A549 (cell line): ENCODE data around the gene ZNF571.

ENCODE experiments used
- CBX8 ChIP-seq: fragments of 200-600 bp; sonication (generic); IDR thresholded peaks from 2 replicates; pipeline ENCODE4 v1.6.1; 2016
- CTCF ChIP-seq: fragments of >200 bp; sonication (Bioruptor Twin); formaldehyde crosslinking; IDR thresholded peaks from 3 replicates; pipeline ENCODE4 v1.5.1; 2016
- EP300 ChIP-seq, 2 experiments: fragments of >200 bp; sonication (Bioruptor Twin); formaldehyde crosslinking; IDR thresholded peaks; 2 replicates in 1 of 2; 3 replicates in 1 of 2; pipeline ENCODE4 v1.6.1; 2016 to 2017
- HDAC2 ChIP-seq: fragments of 200-600 bp; sonication (generic); IDR thresholded peaks from 2 replicates; pipeline ENCODE4 v1.6.1; 2016
- KDM5A ChIP-seq: fragments of 200-600 bp; sonication (generic); IDR thresholded peaks from 2 replicates; pipeline ENCODE4 v1.6.1; 2016; ENCODE audit warnings: antibody characterized with exemption, mild to moderate bottlenecking
- POLR2A ChIP-seq: IDR thresholded peaks from 2 replicates; pipeline ENCODE4 v1.6.1; 2012; ENCODE audit warnings: mild to moderate bottlenecking, low read length
- RAD21 ChIP-seq, 2 experiments: fragments of >200 bp in 1 of 2; sonication (Bioruptor Twin) in 1 of 2; formaldehyde crosslinking in 1 of 2; IDR thresholded peaks in 1 of 2; conservative IDR thresholded peaks in 1 of 2; 2 replicates in 1 of 2; 3 replicates in 1 of 2; pipeline ENCODE4 v1.6.1; 2012 to 2018; ENCODE audit warnings: inconsistent platforms in 1 of 2

DNA sequence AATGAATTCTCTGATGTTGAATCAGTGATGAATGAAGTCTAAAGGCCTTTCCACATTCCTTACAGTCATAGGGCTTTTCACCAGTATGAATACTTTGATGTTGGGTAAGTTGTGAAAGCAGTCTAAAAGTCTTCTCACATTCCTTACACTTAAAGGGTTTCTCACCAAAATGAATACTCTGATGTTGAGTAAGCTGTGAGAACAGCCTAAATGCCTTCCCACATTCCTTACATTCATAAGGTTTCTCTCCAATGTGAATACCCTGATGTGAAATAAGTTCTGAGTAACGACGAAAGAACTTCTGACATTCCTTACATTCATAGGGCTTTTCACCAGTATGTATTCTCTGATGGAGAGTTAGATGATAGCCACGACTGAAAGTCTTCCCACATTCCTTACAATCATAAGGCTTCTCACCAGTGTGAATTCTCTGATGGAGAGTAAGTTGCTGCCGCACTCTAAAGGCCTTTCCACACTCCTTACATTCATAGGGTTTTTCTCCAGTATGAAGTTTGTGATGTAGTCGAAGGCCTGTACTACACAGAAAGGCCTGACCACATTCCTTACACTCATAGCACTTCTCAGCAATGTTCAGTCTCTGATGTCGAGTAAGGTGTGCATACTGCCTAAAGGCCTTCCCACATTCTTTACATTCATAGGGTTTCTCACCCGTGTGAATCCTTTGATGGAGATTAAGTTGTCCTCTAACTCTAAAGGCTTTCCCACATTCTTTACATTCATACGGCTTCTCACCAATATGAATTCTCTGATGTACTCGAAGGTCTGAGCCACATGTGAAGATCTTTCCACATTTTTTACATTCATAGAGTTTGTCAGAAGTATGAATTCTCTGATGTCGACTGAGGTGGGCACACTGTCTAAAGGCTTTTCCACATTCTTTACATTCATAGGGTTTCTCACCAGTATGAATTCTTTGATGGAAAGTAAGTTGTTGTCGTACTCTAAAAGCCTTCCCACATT is 40.8 kb upstream of the ZNF571 start:
- TF ChIP-seq CTCF (no peak), EP300 (IDR thresholded peaks at IDR 0.05) (no peak), POLR2A (no peak), CBX8 (no peak), HDAC2 (no peak), RAD21 (conservative IDR thresholded peaks at IDR 0.05 in 1 of 2, IDR thresholded peaks at IDR 0.05 in 1 of 2) (no peak), KDM5A (no peak)
